ENCODE data around the gene ANKRD12. TPM values are rescaled to one million over a fixed set of nuclear protein-coding genes. Genes with fewer than 3 reads are reported as not detected.
A peak's percentile ranks its signal among the peaks of the same experiment; 100 is the strongest.

ANKRD12 gene
- total RNA-seq, 1 experiment from 2014 or later: 43.4 TPM

GRCh38 chr18:9123520-9123919, 13.1 kb upstream of the ANKRD12 start:
- Mint-ChIP-seq H3K36me3 (peaks cover 62% of the 10 kb centered on the region), H3K27me3 (ENCODE audit: low read depth) (no peaks in the 10 kb centered on the region), H3K27ac (no peak overlapping the region), H3K4me3 (no peak overlapping the region), H3K4me1 (no peaks in the 10 kb centered on the region), H3K9me3 (no peaks in the 10 kb centered on the region; the same call in 1 of the 2 replicates)
- peak; percentile 90 for TF ChIP-seq ZNF121 (CRISPR knock-in tag; IDR thresholded peaks at IDR 0.05)
- no peak for TF ChIP-seq NR3C1 (CRISPR knock-in tag; conservative IDR thresholded peaks at IDR 0.05; ENCODE audit: low read depth)
- ChIA-PET CTCF (no interaction called here), POLR2A (no interaction called here)
- DNase-seq (ENCODE audit: low spot score) (no peak), ATAC-seq (no peak)

GRCh38 chr18:9124824-9125223, 11.8 kb upstream of the ANKRD12 start:
- H3K36me3 Mint-ChIP-seq: peaks cover 63% of the 10 kb centered on the region
- no peak overlapping the region for H3K4me3 Mint-ChIP-seq
- CTCF ChIA-PET: interaction anchor here (0.6 kb wide), 1 partner anchor 129 kb away, joined by 3 read pairs; no protein-coding TSS in a partner anchor
- TF ChIP-seq, protein P1, sequence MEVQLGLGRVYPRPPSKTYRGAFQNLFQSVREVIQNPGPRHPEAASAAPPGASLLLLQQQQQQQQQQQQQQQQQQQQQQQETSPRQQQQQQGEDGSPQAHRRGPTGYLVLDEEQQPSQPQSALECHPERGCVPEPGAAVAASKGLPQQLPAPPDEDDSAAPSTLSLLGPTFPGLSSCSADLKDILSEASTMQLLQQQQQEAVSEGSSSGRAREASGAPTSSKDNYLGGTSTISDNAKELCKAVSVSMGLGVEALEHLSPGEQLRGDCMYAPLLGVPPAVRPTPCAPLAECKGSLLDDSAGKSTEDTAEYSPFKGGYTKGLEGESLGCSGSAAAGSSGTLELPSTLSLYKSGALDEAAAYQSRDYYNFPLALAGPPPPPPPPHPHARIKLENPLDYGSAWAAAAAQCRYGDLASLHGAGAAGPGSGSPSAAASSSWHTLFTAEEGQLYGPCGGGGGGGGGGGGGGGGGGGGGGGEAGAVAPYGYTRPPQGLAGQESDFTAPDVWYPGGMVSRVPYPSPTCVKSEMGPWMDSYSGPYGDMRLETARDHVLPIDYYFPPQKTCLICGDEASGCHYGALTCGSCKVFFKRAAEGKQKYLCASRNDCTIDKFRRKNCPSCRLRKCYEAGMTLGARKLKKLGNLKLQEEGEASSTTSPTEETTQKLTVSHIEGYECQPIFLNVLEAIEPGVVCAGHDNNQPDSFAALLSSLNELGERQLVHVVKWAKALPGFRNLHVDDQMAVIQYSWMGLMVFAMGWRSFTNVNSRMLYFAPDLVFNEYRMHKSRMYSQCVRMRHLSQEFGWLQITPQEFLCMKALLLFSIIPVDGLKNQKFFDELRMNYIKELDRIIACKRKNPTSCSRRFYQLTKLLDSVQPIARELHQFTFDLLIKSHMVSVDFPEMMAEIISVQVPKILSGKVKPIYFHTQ (CRISPR knock-in tag; IDR thresholded peaks at IDR 0.05): no peak
- TF ChIP-seq, protein P2, sequence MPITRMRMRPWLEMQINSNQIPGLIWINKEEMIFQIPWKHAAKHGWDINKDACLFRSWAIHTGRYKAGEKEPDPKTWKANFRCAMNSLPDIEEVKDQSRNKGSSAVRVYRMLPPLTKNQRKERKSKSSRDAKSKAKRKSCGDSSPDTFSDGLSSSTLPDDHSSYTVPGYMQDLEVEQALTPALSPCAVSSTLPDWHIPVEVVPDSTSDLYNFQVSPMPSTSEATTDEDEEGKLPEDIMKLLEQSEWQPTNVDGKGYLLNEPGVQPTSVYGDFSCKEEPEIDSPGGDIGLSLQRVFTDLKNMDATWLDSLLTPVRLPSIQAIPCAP (CRISPR knock-in tag; IDR thresholded peaks at IDR 0.05): no peak
- no peak for TF ChIP-seq NFATC4 (CRISPR knock-in tag; IDR thresholded peaks at IDR 0.05)
- no peak for TF ChIP-seq ZNF232 (CRISPR knock-in tag; IDR thresholded peaks at IDR 0.05)
- TF ChIP-seq SMAD3 (CRISPR knock-in tag; IDR thresholded peaks at IDR 0.05; ENCODE audit: borderline replicate concordance): no peak
- POLR2A ChIA-PET: interaction anchor here (0.7 kb wide), 1 partner anchor 16 kb away, joined by 3 read pairs; no protein-coding TSS in a partner anchor
- ATAC-seq (no peak), DNase-seq (ENCODE audit: low spot score) (no peak)
- no peaks in the 10 kb centered on the region; the same call in 1 of the 2 replicates for H3K9me3 Mint-ChIP-seq
- no peaks in the 10 kb centered on the region for H3K4me1 Mint-ChIP-seq
- H3K27ac Mint-ChIP-seq: no peak overlapping the region
- no peaks in the 10 kb centered on the region for H3K27me3 Mint-ChIP-seq (ENCODE audit: low read depth)

DNA sequence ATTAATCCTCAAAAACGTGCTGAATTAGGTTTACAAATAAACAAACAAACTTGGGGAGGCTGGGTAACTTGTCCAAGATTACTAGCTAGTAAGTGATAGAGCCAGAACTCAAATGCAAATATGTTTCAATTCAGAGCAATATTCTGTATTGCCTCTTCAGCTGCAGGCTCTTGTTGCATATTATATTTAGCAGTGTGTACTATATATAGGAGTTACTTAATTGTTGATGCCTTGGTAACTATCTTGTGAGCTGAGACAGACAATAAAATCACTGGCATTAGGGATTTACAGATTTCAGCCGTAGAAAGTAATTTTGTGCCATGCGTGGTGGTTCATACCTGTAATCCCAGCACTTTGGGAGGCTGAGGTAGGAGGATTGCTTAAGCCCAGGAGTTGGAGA, 10.2 kb upstream of the ANKRD12 start:
- Mint-ChIP-seq H3K36me3 (peaks cover 67% of the 10 kb centered on the region), H3K27ac (no peak overlapping the region), H3K4me1 (no peaks in the 10 kb centered on the region), H3K27me3 (ENCODE audit: low read depth) (no peaks in the 10 kb centered on the region), H3K9me3 (no peaks in the 10 kb centered on the region; the same call in 1 of the 2 replicates), H3K4me3 (no peak overlapping the region)
- POLR2A ChIA-PET: no interaction called here
- TF ChIP-seq ZNF263 (CRISPR knock-in tag; IDR thresholded peaks at IDR 0.05; ENCODE audit: low read depth): no peak
- no peak for TF ChIP-seq JUN (CRISPR knock-in tag; IDR thresholded peaks at IDR 0.05)
- TF ChIP-seq ZNF121 (CRISPR knock-in tag; IDR thresholded peaks at IDR 0.05): no peak
- TF ChIP-seq TP53 (CRISPR knock-in tag; IDR thresholded peaks at IDR 0.05): no peak
- TF ChIP-seq SOX15 (CRISPR knock-in tag; IDR thresholded peaks at IDR 0.05): no peak
- no peak for TF ChIP-seq CREB1 (CRISPR knock-in tag; IDR thresholded peaks at IDR 0.05)
- no peak for TF ChIP-seq NFATC4 (CRISPR knock-in tag; IDR thresholded peaks at IDR 0.05)
- TF ChIP-seq PRRX2 (CRISPR knock-in tag; IDR thresholded peaks at IDR 0.05): no peak
- TF ChIP-seq HMGXB4 (CRISPR knock-in tag; IDR thresholded peaks at IDR 0.05): no peak
- TF ChIP-seq, protein P3, sequence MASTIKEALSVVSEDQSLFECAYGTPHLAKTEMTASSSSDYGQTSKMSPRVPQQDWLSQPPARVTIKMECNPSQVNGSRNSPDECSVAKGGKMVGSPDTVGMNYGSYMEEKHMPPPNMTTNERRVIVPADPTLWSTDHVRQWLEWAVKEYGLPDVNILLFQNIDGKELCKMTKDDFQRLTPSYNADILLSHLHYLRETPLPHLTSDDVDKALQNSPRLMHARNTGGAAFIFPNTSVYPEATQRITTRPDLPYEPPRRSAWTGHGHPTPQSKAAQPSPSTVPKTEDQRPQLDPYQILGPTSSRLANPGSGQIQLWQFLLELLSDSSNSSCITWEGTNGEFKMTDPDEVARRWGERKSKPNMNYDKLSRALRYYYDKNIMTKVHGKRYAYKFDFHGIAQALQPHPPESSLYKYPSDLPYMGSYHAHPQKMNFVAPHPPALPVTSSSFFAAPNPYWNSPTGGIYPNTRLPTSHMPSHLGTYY (CRISPR knock-in tag; IDR thresholded peaks at IDR 0.05): no peak
- no peak for TF ChIP-seq NFYB (CRISPR knock-in tag; conservative IDR thresholded peaks at IDR 0.05; ENCODE audit: low read depth)
- TF ChIP-seq NFE2L1 (CRISPR knock-in tag; IDR thresholded peaks at IDR 0.05): no peak
- no peak for TF ChIP-seq FOXK1 (CRISPR knock-in tag; IDR thresholded peaks at IDR 0.05)
- TF ChIP-seq ZSCAN18 (CRISPR knock-in tag; IDR thresholded peaks at IDR 0.05): no peak
- TF ChIP-seq ZNF396 (CRISPR knock-in tag; IDR thresholded peaks at IDR 0.05; ENCODE audit: borderline replicate concordance): no peak
- CTCF ChIA-PET: no interaction called here
- no peak for ATAC-seq
- no peak for DNase-seq (ENCODE audit: low spot score)
